Measurements from ENCODE around the gene FIGNL2.

DNA sequence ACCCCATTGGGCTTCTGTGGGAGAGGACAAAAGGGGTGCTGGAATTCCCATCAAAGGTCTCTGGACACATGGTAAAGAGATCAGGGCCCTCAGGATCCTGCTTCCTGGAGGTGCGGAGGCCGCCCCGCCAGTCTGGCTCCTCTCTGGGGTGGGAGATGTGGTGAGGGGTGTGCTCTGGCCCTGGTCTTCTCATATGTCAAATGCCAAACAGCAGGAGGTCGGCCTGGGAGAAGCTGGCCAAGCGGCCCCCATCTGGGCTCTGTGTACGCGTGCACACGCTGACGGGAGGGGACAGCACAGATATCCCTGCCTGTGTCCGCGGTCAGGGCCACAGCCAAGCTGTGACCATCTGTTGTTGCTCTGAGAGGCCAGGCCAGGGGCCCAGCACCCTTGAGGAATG is 14.1 kb downstream of the FIGNL2 start:
- TF ChIP-seq, protein P1, sequence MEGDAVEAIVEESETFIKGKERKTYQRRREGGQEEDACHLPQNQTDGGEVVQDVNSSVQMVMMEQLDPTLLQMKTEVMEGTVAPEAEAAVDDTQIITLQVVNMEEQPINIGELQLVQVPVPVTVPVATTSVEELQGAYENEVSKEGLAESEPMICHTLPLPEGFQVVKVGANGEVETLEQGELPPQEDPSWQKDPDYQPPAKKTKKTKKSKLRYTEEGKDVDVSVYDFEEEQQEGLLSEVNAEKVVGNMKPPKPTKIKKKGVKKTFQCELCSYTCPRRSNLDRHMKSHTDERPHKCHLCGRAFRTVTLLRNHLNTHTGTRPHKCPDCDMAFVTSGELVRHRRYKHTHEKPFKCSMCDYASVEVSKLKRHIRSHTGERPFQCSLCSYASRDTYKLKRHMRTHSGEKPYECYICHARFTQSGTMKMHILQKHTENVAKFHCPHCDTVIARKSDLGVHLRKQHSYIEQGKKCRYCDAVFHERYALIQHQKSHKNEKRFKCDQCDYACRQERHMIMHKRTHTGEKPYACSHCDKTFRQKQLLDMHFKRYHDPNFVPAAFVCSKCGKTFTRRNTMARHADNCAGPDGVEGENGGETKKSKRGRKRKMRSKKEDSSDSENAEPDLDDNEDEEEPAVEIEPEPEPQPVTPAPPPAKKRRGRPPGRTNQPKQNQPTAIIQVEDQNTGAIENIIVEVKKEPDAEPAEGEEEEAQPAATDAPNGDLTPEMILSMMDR (IDR thresholded peaks at IDR 0.05) = no peak
- TF ChIP-seq POLR2A (IDR thresholded peaks at IDR 0.05) = no peak

All from lower leg skin (tissue), 3 donors.